Stimulated activated naive CD8-positive, alpha-beta T cell treated with anti-CD3 and anti-CD28 coated beads, Interleukin-15, Interleukin-2, amounts not matched to agents 100 U/mL and 50 U/mL, for 24 hours (primary cell): ENCODE results near the gene GALNT4.

ENCODE experiments used
- ATAC-seq: fragments of 150-1000 bp; cut with Tn5 transposase; one replicate; pipeline ENCODE4 v1.10.0; 2021
- DNase-seq: peaks from one replicate; pipeline ENCODE4 v3.0.0; 2021

GALNT4 gene

DNA sequence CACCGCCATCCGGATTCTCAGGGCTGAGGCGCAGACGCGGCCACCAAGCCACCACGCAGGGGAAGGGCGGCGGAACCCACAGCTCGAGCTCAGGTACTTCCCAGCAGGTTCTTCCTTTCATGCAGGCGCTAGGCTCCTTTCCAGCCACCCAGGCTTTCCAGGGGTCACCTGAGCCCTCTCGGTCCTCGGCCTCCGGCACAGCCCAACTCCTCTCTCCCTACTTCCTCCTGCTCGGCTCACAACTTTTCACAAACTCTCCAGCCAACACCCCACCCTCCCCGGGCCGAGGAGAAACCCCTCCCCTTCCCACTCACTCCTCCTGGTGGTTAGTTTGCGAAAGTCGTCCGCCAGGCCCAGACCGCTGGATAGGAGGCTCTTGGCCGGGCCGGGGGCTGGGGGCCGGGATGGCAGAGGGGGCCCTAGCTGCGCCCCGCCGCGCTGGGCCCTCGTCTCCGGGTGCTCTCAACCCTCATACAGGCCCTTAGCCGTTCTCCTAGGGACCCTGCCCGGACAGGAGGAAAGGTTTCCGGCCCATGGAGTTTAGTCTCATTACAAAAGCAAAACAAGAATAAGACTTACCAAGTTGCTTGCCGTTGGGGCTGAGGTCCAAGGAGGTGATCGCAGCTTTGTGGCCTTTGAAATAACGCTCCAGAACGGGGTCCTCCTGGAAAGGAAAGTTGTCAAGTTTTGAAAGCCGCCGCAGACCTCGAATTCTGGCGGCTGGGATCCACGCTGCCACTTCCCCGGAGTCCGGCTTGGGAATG is at the start of gene GALNT4:
TSS of gene GALNT4 (minus strand) at position 256 of the 764 bp plus-strand sequence. CDS start at position 9, 247 bp downstream.
- ATAC-seq (peak; percentile 69), DNase-seq (peak; percentile 79)

DNA sequence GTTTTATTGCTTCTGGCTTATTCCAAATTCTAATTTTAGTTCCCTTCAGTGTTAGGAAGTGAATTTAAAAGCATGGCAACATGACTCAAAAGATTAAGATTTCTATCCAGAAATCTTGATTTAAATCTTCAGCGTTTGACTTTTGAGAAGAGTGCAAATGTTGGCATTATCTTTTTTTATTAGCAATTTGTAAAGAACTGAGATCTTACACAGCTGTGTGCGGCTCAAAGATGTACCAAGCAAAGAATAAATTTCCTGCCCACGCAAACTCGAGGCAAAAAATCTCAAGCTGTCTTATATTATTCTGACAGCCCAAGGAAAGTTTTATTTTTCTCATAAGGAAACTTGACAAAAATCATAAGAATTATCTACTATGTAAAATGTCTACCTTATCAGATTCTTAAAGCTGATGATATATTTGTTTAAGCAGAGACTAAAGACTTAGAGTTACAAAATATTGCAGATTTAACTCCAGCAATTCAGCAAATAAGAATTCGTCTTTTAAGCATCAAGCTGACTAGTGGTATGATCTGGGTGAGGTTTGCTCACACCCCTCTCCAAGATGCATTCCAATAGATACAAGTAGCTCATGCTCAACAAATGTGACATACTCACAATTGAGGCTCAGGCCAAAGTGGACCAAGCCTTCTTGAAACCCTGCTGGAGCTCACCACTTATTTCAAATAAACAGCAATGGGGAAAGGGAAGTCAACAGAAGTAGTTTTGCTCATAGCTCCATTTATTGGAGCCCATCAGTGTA is 48.6 kb upstream of the GALNT4 start:
- DNase-seq (no peak), ATAC-seq (no peak)

DNA sequence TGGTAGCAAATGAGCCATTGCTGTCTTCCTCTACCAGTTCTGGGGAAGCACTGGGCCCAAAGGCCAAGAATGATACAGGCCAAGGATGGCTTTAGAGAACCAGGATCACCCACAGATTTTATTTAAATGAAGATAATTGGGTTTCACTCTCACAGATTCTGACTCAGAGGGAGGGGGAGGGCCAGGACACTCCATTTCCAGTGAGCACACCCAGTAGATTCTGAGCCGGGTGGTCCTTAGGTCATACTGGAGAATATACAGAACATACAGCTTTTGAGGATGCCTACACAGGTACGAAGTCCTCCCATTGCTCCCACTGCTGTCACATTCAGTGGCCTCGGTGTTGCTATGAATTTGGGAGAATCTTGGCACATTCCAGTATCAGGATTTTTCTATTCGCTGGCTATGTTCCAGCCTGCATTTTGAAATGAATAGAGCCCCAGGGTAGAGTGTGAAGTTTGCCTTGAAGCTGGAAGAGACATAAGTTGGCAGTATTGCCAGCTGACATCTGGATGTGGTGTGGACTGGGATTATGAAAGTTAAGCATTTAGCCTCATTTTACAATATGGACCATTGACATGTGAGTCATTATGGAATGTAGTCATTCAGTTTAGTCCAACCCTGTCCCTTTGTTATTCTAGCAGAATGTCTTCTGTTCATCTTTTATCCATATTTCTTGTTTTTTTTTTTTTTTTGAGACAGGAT is 47.0 kb upstream of the GALNT4 start:
- DNase-seq: no peak
- ATAC-seq: no peak

DNA sequence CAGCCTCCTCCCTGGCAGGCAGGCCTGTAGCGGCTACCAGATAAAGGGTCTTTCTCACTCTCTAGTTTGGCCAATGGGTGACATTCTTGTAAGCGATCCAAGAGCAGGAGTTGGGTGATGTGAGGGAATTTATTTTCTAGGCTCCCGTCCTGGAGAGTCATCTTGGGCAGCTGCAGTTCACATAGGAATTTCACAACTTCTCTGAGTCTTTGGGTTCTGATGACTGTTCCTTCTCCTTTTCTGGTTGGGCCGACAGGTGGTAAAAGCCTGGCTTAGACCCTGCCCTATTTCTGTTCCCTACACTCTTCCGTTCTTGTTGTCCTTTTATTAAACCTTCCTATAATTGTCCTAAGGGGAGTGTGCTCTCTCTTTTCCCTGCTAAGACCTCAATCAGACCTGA is 43.9 kb upstream of the GALNT4 start:
- no peak for ATAC-seq
- no peak for DNase-seq

DNA sequence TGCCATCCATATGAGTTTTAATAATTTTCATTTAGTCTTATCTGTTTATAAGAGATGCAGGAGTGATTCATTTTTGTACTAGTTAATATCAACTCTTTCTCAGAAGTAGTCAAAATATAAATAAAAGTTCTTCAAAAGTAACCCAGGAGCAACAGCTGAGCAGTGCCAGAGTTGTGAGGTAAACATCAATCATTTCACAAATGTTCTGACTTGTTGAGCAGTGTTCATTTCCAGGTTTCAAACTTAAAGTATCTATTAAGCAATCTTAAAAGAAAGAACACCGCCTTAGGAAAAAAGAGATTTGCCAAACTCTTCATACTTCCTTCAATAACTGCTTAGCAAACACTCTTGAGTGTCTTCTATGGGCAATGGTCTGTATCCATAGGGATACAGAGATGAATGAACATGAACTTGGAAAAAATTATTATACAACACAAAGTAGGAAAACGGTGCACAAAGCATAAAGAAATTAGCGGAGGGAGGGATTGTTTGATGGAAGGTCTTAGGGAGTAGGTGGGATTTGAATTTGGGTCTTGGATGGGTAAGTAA is 43.2 kb upstream of the GALNT4 start:
- ATAC-seq (no peak), DNase-seq (no peak)

DNA sequence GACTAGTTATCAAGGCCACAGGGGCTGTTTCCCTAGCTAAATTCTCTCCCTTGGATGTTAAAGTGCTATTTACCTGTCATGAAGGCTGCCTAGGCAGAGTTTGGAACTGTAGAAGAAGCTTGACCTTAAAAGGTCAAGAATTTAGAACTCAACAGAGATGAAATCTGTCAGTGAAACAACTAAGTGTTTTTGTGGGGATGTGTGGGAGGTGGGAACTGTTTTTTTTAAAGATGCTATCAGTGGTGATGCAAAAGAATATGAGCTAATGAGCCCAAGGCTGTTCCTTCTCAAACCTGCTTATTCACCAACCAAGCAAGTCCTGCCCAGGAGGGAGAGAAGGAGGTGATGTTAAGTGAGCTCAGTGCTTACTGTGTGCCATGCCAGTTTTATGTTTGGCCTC is 42.0 kb upstream of the GALNT4 start:
- no peak for DNase-seq

DNA sequence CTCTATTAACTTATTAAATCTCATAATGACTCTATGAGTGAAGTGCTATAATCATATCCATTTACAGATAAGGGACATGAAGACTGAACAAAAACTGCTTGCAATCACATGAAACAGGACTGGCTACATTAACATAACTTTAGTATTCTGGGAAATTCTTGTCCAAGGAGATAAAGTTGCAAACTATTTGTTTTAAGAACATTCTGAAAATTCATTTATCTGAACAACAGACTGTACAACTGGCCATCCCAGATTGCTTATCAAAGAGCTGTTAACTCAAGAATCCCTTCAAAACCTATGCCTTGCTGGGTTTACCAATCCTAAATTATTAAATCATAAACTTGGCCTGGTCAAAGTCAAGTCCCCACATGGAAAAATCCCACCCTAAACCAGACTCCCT is 40.4 kb upstream of the GALNT4 start:
- DNase-seq: no peak
- ATAC-seq: no peak

More for the DNA sequence above, 42.0 kb upstream of the GALNT4 start:
- peak; percentile 87 for ATAC-seq

DNA sequence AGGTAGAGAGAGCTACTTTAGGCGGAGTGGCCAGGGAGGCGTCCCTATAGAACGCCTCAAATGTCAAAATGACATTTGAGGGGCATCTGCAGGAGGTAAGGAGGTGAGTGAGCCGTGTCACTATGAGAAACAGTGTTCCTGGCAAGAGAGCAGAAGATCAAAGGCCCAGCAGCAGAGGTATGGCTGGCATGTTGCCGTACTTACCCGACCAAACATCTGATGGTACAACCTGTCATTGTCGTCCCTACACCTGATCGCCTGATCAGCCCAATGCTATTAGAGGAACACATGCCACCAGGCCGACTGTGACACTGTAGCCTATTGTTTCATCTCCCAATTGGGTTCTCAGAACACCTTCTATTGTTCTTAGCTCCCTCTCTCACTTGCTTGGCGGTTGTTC is 35.2 kb upstream of the GALNT4 start:
- no peak for ATAC-seq

DNA sequence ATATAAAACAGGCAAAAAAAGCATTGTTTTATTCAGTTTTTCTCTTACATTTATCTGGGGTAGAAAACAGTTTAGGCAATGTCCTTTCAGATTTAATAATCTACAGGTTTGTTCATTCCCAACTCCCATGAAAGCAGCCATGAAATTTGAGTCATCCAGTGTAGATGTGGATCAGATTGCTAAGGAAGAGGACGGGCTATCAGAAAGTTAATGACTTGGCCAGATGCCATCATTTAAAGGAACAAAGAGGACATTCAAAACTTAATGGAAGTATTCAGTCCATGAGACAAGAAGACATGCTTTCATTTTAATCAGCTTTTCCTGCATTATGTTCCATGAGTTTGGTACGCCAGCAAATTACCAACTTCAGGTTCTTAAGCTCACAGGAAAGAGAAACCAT is 32.4 kb upstream of the GALNT4 start:
- no peak for DNase-seq
- no peak for ATAC-seq

More for the DNA sequence above, 35.2 kb upstream of the GALNT4 start:
- DNase-seq: no peak

DNA sequence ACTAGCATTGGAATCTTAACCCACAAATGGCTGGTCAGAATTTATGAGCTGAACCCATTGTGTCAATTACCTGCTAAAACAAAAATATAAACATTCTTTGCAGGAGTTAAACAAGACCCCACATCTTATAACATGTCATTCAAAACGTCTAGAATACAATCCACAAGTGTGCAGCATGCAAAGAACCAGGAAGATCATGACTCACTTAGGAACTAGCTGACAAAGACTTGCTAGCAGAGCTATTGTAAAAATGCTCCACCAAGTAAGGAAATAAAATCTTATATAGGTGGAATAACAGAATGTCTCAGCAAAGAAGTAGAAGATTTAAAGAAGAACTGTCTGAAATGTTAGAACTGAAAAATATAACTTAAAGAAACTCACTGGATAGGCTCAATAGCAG is 27.8 kb upstream of the GALNT4 start:
- DNase-seq: no peak
- ATAC-seq: no peak

DNA sequence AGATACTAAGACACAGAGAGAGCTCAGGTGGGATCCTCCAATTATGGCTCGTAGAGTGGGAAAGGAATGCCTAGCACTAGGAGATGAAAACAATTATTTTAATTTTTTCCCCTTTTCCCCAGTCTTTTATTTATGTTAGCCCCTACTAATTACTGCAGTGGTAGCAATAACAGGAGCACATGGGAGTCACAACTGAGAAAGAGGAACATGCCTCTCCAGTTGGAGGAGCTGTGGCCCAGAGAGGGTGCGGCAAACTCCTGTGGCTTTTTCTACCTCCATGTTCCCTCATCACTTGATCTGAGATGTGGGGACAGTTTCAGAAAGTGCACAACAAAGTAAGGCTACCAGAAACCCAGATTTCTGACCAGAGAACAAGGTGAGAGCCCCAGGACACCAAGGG is 27.2 kb upstream of the GALNT4 start:
- DNase-seq: no peak
- no peak for ATAC-seq

DNA sequence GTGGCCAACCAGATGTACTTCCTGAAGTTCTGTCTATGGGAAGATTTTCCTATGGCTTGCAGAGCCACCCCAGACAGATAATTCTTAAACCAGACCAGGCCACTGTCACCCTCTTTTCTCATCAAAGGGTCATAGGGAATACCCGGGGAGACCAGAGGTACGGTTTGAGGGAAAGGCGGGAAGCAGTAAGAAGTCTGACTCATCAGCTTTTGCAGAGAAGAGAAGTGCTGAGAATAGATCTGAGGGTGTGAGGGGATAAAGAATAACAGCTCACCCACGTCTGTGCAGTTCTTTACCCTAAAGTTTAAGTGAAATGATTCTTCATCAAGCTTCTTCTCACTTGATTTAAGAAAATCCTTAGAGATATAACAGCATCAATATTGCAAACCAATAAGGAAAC is 22.5 kb upstream of the GALNT4 start:
- no peak for DNase-seq
- no peak for ATAC-seq

DNA sequence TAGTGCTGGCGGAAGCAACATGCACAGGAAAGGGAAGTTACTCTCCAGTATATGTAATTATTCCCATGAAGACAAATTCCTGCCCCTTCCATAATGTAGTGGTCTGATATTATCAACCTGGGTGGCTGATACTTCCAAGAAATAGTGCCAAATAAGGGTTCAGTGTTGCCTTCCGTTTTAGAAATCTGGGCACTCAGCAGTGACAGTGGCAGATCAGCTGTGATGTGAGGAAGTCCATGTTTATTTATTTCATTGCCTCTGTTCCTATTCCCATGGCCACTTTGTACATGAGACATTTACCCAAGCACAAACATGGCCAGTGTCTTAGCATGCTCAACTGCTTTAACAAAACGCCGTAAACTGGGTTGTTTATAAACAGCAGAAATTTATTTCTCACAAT is 21.6 kb upstream of the GALNT4 start:
- DNase-seq (no peak), ATAC-seq (no peak)

DNA sequence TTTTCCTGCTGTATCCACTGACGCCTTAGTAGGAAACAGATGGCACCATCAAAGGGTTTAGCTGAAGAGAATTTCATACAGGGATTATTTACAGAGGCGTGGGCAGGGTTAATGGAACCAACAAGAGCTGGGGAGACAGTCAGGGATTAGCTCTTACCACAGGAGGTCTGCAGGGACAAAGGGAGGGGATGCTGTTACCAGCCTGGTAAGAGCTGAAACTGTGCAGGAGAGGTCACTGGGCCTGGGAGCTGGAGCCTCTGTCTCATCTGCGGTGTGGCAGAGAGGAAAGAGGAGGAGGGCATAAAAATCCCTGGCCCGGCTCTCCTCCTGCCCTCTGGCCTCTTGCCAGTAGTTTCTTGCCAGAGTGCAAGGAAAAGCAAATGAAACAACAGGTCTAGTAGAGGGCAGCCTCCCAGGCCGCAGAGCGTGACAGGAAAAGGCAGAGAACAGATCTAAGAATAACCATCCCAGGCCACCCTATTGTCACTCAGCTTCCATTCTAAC is 20.1 kb upstream of the GALNT4 start:
- ATAC-seq: no peak

DNA sequence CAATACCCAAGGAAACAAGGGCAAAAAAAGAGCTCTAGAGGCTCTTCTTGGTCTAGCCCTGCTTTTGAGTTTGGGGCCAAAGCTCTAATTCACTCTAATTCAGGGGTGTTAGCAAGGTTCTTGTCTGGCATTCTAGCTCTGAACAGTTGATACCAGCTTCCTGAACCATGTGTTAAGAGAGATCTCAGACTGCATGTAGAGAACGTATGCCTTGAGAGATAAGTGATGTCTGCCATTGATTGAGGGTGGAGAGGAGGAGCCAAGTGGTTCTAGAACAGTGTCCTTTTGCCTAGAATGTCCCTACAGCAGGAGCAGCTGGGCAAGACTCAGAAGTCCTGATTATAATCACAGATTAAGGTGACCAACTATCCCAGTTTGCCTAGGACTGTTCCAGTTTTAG is 19.4 kb upstream of the GALNT4 start:
- DNase-seq (no peak), ATAC-seq (no peak)

More for the DNA sequence above, 20.1 kb upstream of the GALNT4 start:
- DNase-seq: no peak

DNA sequence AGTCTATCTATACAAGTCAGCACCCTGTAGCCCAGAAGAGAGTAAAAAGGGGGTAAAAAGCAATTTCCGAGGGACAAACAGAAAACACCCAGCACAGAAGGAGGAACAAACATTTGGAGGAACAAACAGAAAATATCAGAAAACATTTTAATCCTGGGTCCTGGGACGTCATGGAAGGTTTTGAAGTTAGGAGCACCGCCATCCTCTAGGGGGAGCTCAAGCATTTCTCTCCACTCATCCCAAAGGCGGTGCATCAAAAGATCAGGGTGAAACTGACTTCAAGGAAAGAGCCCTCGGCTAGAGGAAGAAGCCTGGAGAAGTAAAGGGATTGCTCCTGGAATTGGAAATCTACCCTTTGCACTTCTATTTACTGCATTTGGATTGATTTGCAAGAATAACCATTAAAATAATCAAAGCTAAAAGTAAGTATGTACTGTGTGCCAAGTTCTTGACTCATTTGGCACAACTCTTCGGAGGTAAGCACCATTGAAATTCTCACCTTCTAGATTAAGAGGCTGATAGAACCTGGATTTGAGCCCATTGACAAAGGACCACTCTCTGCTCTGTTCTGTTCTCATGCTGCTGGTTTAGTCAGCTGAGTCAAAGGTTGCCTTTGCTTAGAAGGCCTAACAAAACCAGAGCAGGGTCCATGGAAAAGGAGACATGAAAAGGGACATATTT is 18.5 kb upstream of the GALNT4 start:
- DNase-seq (peak; percentile 68), ATAC-seq (peak; percentile 71)

DNA sequence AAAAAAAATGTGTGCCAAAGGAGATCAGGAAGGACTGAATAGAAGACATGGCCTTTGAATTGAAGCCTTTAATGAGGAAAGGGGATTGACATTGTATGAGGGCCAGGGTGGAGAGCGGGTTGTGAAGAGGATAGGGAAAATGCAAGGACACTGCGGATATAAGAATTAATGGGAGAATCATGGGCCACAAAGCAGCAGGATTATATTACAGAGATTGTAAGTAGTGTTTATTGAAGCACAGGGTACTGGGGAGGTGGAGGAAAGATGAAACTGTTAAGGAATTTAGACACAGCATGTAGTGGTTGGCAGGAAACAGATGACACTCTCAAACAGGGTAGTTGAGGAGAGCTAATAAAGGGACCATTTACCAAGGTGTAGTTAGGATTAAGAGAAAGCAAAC is 17.6 kb upstream of the GALNT4 start:
- ATAC-seq (no peak), DNase-seq (no peak)

DNA sequence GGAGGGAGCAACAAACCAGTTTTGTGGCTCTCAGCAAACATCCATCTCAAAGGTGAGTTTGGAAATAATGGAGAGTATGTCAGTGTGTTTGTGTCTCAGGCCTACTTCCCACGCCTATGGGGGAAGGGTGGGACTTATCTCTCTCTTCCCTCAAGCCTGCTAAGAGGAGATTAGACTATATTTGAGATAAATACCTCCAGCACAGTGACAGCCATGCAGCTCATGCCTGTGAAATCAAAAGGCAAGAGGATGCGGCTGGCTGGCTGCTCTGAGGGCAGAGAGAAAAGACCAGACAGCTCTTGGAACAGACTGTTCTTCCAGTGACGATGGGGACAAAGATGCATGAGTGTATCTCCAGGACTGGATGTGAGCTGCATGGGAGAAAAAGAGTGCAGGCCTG is 16.0 kb upstream of the GALNT4 start:
- ATAC-seq: no peak
- no peak for DNase-seq

DNA sequence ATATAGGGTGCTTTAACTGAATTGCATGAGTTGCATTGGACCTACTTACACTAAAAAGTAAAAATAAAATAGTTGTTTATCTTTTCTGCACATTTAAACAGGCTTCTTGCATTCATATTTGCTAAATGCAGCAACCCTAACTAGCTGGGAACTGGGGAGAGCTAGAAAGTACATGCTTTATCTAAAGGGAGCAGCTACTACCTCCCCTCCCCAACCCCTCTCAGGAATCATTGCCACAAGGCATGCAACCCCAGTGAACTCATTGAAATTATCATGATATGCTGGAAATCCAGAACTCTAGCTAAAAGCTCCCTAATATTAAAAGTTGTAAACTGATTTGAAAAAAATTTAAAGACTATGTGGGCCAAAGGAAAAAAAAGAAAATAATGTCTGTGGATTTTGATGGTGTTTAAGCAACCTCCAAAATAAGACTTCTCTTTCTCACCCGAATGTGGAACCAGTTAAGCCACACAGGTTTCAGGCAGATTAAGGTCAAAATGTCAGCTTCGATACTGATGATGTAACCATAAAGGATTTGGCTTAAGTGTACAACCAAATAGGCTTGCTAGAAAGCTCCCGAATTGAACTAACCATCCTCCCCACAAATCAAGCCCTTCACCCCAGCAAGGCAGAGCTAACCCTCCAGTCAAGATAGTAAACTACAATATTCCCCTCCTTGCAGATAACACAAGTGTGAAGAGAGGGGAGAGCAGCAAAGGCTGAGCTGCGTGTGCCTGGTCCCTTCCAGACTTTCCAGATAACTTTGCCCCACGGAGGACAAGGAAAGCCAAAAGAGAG is 15.0 kb upstream of the GALNT4 start:
- no peak for ATAC-seq
- no peak for DNase-seq

DNA sequence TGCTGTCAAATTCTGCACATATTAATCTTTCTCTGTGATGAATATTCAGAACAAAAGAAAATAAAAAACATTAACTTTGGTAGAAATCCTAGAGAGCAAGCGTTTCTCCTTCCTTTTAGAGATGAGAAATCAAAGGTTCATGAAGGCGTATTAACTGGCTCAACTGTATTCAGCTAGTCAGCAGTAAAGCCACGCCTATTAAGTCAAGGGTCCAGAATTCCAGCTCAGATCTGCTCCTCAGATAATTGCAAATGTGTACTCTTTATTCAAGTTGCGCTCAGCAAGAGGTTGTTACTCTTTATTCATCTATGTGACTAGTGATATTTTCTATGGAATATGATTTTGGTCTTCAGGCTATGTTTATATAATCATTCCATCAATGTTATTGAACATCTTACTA is 14.3 kb upstream of the GALNT4 start:
- ATAC-seq: no peak
- DNase-seq: no peak

DNA sequence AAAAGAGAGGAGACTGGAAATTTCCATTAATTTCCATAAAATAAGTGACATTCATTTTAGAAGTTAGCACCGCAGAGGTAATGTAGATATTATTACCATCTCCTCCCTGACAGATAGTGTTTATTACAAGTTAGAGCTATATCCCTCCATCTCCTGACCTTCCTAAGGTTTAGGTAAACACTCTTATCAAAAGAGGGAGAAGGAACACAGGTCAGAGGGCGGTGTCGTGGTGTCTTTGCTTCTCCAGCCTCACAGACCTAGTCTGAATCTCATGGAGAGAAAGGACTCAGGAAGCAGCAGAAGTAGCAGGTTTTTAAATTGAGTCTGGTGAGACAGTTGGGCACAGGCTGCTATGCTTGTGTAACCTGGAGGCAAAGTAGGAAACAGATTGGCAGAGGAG is 12.8 kb upstream of the GALNT4 start:
- no peak for ATAC-seq

More for the DNA sequence above, 12.8 kb upstream of the GALNT4 start:
- DNase-seq: no peak
